H1 (cell line): ENCODE measurements around the gene CUBN. TPM values are rescaled to one million over a fixed set of nuclear protein-coding genes. Genes with fewer than 3 reads are reported as not detected.

ENCODE experiments used
- CTCF ChIA-PET: fragments of 300-600 bp; sonication (Branson Sonifier 250); formaldehyde crosslinking; loops from one replicate; lab custom pipeline; 2021; ENCODE audit not compliant: partially characterized antibody; lab: Charles Lee
- POLR2A ChIA-PET: fragments of 300-600 bp; sonication (Branson Sonifier 250); formaldehyde crosslinking; loops from one replicate; lab custom pipeline; 2021; ENCODE audit warnings: inconsistent platforms; ENCODE audit not compliant: partially characterized antibody; lab: Charles Lee
- DNase-seq, 2 experiments: peaks; one replicate each; pipeline versions ENCODE4 v3.0.0 to v3.0.0-alpha.2; 2010 to 2022; ENCODE audit warnings: low spot score in 2 of 2, low read depth in 1 of 2, mixed read lengths in 1 of 2
- FAIRE-seq: peaks from 2 replicates; lab custom pipeline; 2011; peaks lifted over from hg19 to GRCh38; lab: Jason Lieb, UNC
- H2AFZ ChIP-seq: 2 replicates; pipeline ENCODE4 v1.8.1; 2012; ENCODE audit warnings: low read length, inconsistent platforms
- H2AK5ac ChIP-seq: 2 replicates; pipeline ENCODE4 v1.6.1; 2013; ENCODE audit warnings: low read depth, low read length
- H2BK120ac ChIP-seq: replicated peaks from 2 replicates; pipeline ENCODE3; 2013; ENCODE audit warnings: low read depth, low read length, inconsistent platforms
- H2BK12ac ChIP-seq: 2 replicates; pipeline ENCODE4 v1.6.1; 2013; ENCODE audit warnings: low read depth, low read length
- H2BK15ac ChIP-seq: 2 replicates; pipeline ENCODE4 v1.6.1; 2013; ENCODE audit warnings: low read length
- H2BK20ac ChIP-seq: 2 replicates; pipeline ENCODE4 v1.6.1; 2013; ENCODE audit warnings: low read length
- H2BK5ac ChIP-seq: 2 replicates; pipeline ENCODE4 v1.6.1; 2013; ENCODE audit warnings: low read depth, low read length
- H3K14ac ChIP-seq: 2 replicates; pipeline ENCODE4 v1.6.1; 2013; ENCODE audit warnings: inconsistent platforms; ENCODE audit not compliant: insufficient read length
- H3K18ac ChIP-seq: 2 replicates; pipeline ENCODE4 v1.6.1; 2013; ENCODE audit warnings: low read length; ENCODE audit errors: extremely low read depth
- H3K23ac ChIP-seq: 2 replicates; pipeline ENCODE4 v1.6.1; 2013; ENCODE audit warnings: inconsistent platforms; ENCODE audit not compliant: insufficient read length
- H3K23me2 ChIP-seq: 2 replicates; pipeline ENCODE4 v1.6.1; 2013; ENCODE audit warnings: low read depth, low read length
- H3K27ac ChIP-seq: 2 replicates; pipeline ENCODE4 v1.6.1; 2011; ENCODE audit warnings: low read depth, low read length, inconsistent platforms
- H3K27me3 ChIP-seq, 4 experiments: replicated peaks in 1 of 4; 1 replicate in 1 of 4; 2 replicates in 3 of 4; pipeline versions ENCODE4 v1.6.1 to v1.8.1; 2011 to 2013; ENCODE audit warnings: low read length in 3 of 4, mild to moderate bottlenecking in 3 of 4, inconsistent platforms in 2 of 4, mixed read lengths in 2 of 4, moderate library complexity in 1 of 4; ENCODE audit not compliant: control insufficient read depth in 3 of 4, insufficient read depth in 3 of 4; ENCODE audit errors: extremely low read depth in 1 of 4
- H3K36me3 ChIP-seq, 4 experiments: 2 replicates each; pipeline versions ENCODE4 v1.6.1 to v1.8.1; 2011 to 2013; ENCODE audit warnings: mild to moderate bottlenecking in 4 of 4, low read length in 3 of 4, moderate library complexity in 2 of 4, control low read depth in 1 of 4, inconsistent platforms in 1 of 4; ENCODE audit not compliant: insufficient read depth in 4 of 4, control insufficient read depth in 2 of 4
- H3K4ac ChIP-seq: replicated peaks from 2 replicates; pipeline ENCODE3; 2013; ENCODE audit warnings: low read length, low read depth, mixed read lengths, inconsistent platforms; ENCODE audit not compliant: insufficient read length
- H3K4me1 ChIP-seq, 4 experiments: replicated peaks in 1 of 4; 1 replicate in 1 of 4; 2 replicates in 3 of 4; pipeline versions ENCODE4 v1.6.1 to v1.8.1; 2011 to 2013; ENCODE audit warnings: low read length in 3 of 4, inconsistent platforms in 2 of 4, mixed read lengths in 1 of 4; ENCODE audit not compliant: insufficient read depth in 4 of 4, control insufficient read depth in 3 of 4
- H3K4me2 ChIP-seq, 2 experiments: 2 replicates each; pipeline versions ENCODE4 v1.6.1 to v1.8.1; 2011 to 2013; ENCODE audit warnings: low read depth in 2 of 2, low read length in 2 of 2, control low read depth in 1 of 2, inconsistent platforms in 1 of 2, mild to moderate bottlenecking in 1 of 2; ENCODE audit not compliant: insufficient read depth in 1 of 2
- H3K4me3 ChIP-seq, 4 experiments: fragments of 200-600, 300-600 bp in 1 of 4; sonication (generic), shearing (Covaris generic), sonication (Bioruptor Twin) in 1 of 4; 2 replicates each; pipeline versions ENCODE4 v1.5.1 to v1.8.1; 2011 to 2016; ENCODE audit warnings: low read length in 4 of 4, low read depth in 3 of 4, control low read depth in 2 of 4, inconsistent platforms in 2 of 4, mild to moderate bottlenecking in 2 of 4, mixed read lengths in 1 of 4, moderate library complexity in 1 of 4; ENCODE audit not compliant: insufficient read depth in 2 of 4; ENCODE audit errors: extremely low read depth in 1 of 4
- H3K56ac ChIP-seq: replicated peaks from 2 replicates; pipeline ENCODE3; 2013; ENCODE audit warnings: low read depth, mild to moderate bottlenecking, mixed read lengths, low read length, inconsistent platforms; ENCODE audit not compliant: insufficient read length
- H3K79me1 ChIP-seq: 2 replicates; pipeline ENCODE4 v1.6.1; 2013; ENCODE audit warnings: low read depth, low read length, control low read depth
- H3K79me2 ChIP-seq, 2 experiments: 2 replicates each; pipeline versions ENCODE4 v1.6.1 to v1.8.1; 2012 to 2013; ENCODE audit warnings: low read length in 2 of 2, mild to moderate bottlenecking in 2 of 2, inconsistent platforms in 1 of 2; ENCODE audit not compliant: insufficient read depth in 2 of 2, control insufficient read depth in 1 of 2
- H3K9ac ChIP-seq, 4 experiments: replicated peaks in 1 of 4; 1 replicate in 1 of 4; 2 replicates in 3 of 4; pipeline versions ENCODE4 v1.6.1 to v1.8.1; 2011 to 2013; ENCODE audit warnings: low read depth in 3 of 4, low read length in 3 of 4, control low read depth in 2 of 4, mild to moderate bottlenecking in 2 of 4, moderate library complexity in 2 of 4, inconsistent platforms in 1 of 4; ENCODE audit errors: extremely low read depth in 1 of 4
- H3K9me3 ChIP-seq, 2 experiments: 2 replicates each; pipeline versions ENCODE4 v1.6.1 to v1.8.1; 2012 to 2013; ENCODE audit warnings: mild to moderate bottlenecking in 2 of 2, moderate library complexity in 2 of 2, control low read depth in 1 of 2, inconsistent platforms in 1 of 2, low read depth in 1 of 2, low read length in 1 of 2, mixed read lengths in 1 of 2; ENCODE audit not compliant: insufficient read depth in 2 of 2
- H4K20me1 ChIP-seq, 2 experiments: replicated peaks in 1 of 2; 2 replicates each; pipeline versions ENCODE3 to v1.8.1; 2011 to 2013; ENCODE audit warnings: inconsistent platforms in 2 of 2, low read length in 2 of 2, mild to moderate bottlenecking in 1 of 2; ENCODE audit not compliant: insufficient read depth in 2 of 2, control insufficient read depth in 1 of 2
- H4K5ac ChIP-seq: 2 replicates; pipeline ENCODE4 v1.6.1; 2013; ENCODE audit warnings: low read length, low read depth, mixed read lengths, inconsistent platforms; ENCODE audit not compliant: insufficient read length
- H4K8ac ChIP-seq: 2 replicates; pipeline ENCODE4 v1.8.0; 2013; ENCODE audit warnings: mild to moderate bottlenecking, moderate library complexity, low read length, inconsistent platforms; ENCODE audit not compliant: insufficient read depth; ENCODE audit errors: extremely low read depth
- H4K91ac ChIP-seq: replicated peaks from 2 replicates; pipeline ENCODE3; 2013; ENCODE audit warnings: low read length, mixed read lengths, inconsistent platforms; ENCODE audit not compliant: insufficient read length
- ASH2L ChIP-seq: fragments of 200-600, 300-600 bp; sonication (generic); IDR thresholded peaks from one replicate; pipeline ENCODE4 v1.7.1; 2017; ENCODE audit warnings: low read length
- HDAC2 ChIP-seq, 2 experiments: fragments of 300-600 bp in 1 of 2; sonication (generic) in 1 of 2; IDR thresholded peaks; 2 replicates each; pipeline ENCODE4 v1.6.1; 2011 to 2012; ENCODE audit warnings: low read depth in 2 of 2, low read length in 2 of 2, mild to moderate bottlenecking in 2 of 2, moderate library complexity in 2 of 2, borderline replicate concordance in 1 of 2, inconsistent platforms in 1 of 2
- TBP ChIP-seq: IDR thresholded peaks from 2 replicates; pipeline ENCODE4 v1.6.1; 2011; ENCODE audit warnings: low read depth, low read length, improper control_type of control experiment
- TEAD4 ChIP-seq: IDR thresholded peaks from 2 replicates; pipeline ENCODE4 v1.6.1; 2012; ENCODE audit warnings: low read depth, low read length, inconsistent platforms, mixed read lengths
- WGBS, 2 experiments: shearing (Covaris generic) in 1 of 2; methylation state at CpG; one replicate each; pipeline versions ENCODE4 v1.1.6 to v1.1.7; 2013 to 2015; ENCODE audit warnings: low lambda C conversion rate in 2 of 2, mixed read lengths in 2 of 2, inconsistent platforms in 1 of 2, low coverage in 1 of 2, missing lambda C conversion rate in 1 of 2; ENCODE audit not compliant: insufficient replicate concordance in 2 of 2, insufficient coverage in 1 of 2, insufficient read length in 1 of 2; ENCODE audit errors: extremely low coverage in 1 of 2, missing lambda C conversion rate in 1 of 2; 5-methylcytosine and 5-hydroxymethylcytosine counted together
- polyA plus RNA-seq, 7 experiments: library from polyadenylated mRNA; depleted of rRNA in 3 of 7; stranded (reverse) in 5 of 7; unstranded in 2 of 7; fragments of >200 nt in 5 of 7; fragments of 200-250 nt in 2 of 7; gene quantifications; 1 replicate in 5 of 7; 2 replicates in 1 of 7; 4 replicates in 1 of 7; pipeline versions ENCODE4 v1.2.1 to v1.2.3, GENCODE V29; 2011 to 2013; ENCODE audit warnings: missing spikeins in 2 of 7, mixed read lengths in 2 of 7
- total RNA-seq: library from RNA; stranded (reverse); fragmentation: NEBNext Ultra II Directional; extraction: Animal tissue kit (Norgen Biotek cat#: 25700); gene quantifications from 2 replicates; pipeline ENCODE4 v1.2.1, GENCODE V29; 2021

Gene CUBN
- total and polyA plus RNA-seq, 2 of the 8 experiments (the other 6 are each of a cell fraction or from before 2014, with no cell fraction given), result 0.04 to 0.08 TPM

DNA sequence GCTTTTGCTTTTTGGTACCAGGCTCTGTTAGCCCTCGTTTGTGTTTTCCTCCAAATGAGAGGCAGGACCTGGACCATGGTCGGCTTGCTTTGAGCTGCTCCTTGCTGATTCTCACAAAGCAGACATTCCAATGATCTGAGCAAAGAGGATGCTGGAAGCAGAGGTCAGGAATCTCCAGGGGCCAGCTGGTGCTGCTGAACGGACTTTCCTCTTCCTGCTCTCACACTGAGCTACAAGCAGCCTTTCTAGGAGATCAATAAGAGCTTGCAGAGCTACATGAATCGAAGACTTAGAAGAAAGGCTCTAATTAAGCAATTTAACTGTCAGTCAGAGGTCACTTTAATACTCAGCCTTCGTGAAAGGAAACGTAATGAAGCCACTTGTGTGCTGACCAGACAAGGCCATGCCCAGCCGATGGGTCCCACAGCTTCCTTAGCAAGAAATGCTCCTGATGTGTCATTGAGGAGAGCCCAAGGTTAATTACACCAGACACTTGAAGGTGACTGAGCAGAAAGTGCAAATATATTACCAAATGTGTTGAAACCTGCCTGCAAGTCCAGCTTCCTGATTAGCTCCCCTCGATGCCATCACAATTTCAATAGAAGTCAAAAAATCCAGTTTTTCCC, 161.1 kb downstream of the CUBN start:
- H3K23ac ChIP-seq, result no peak overlapping the region
- no peaks in the 10 kb centered on the region for H3K23me2 ChIP-seq
- WGBS, 2 experiments, result 64% methylated on average over 8 of the region's 8 CpGs; no CpG with 5 or more reads in 1 of the 2 experiments
- no peaks in the 10 kb centered on the region for H3K79me2 ChIP-seq
- H3K79me1 ChIP-seq, result no peaks in the 10 kb centered on the region
- no peak overlapping the region for H3K56ac ChIP-seq
- no peak overlapping the region for H3K18ac ChIP-seq
- no peaks in the 10 kb centered on the region for H3K36me3 ChIP-seq
- H2BK5ac ChIP-seq, result 0 out of 2 replicates have a peak overlapping the region, but pooled peaks have one; percentile 11
- H3K9ac ChIP-seq, result no peak overlapping the region
- DNase-seq (peak in 1 of 2 experiments; percentile 25), FAIRE-seq (no peak)
- H2BK120ac ChIP-seq, result no peak overlapping the region
- CTCF ChIA-PET, result interaction anchor here (0.7 to 2.0 kb wide), 8 partner anchors 10 to 288 kb away, joined by 3 to 8 read pairs (median 3); no protein-coding TSS in a partner anchor
- no peak overlapping the region for H4K5ac ChIP-seq
- H3K4ac ChIP-seq, result no peak overlapping the region
- no peak overlapping the region for H2AK5ac ChIP-seq
- H3K27me3 ChIP-seq, result no peaks in the 10 kb centered on the region
- peak overlapping the region; percentile 40; the same call in 1 of the 2 replicates for H2BK20ac ChIP-seq
- H3K4me1 ChIP-seq, result peaks cover 2 to 6% (median 4%) of the 10 kb centered on the region in 4 experiments; a peak in 3 of 7 replicates
- no peak overlapping the region for H4K8ac ChIP-seq
- no peaks in the 10 kb centered on the region for H3K9me3 ChIP-seq
- no peak overlapping the region for H3K4me3 ChIP-seq
- no peak overlapping the region for H2BK12ac ChIP-seq
- H3K14ac ChIP-seq, result no peak overlapping the region
- no peak overlapping the region for H3K27ac ChIP-seq
- H2AFZ ChIP-seq, result peak overlapping the region; percentile 88; the same call in 1 of the 2 replicates
- H2BK15ac ChIP-seq, result peak overlapping the region; percentile 65; the same call in 1 of the 2 replicates
- no peak overlapping the region for H4K91ac ChIP-seq
- POLR2A ChIA-PET, result interaction anchor here (0.6 to 0.9 kb wide), 2 partner anchors 13 to 621 kb away, joined by 3 to 4 read pairs; no protein-coding TSS in a partner anchor
- 0 out of 4 replicates have a peak, but pooled peaks of 1 of the 2 experiments have one; percentile 32 for TF ChIP-seq HDAC2 (IDR thresholded peaks at IDR 0.05; ENCODE audit: borderline replicate concordance in 1 of 2, low read depth in 2 of 2, low read length in 2 of 2)
- TF ChIP-seq TBP, result no peak
- 0 out of 2 replicates have a peak, but pooled peaks have one; percentile 44 for TF ChIP-seq TEAD4
- peak; percentile 11 for TF ChIP-seq ASH2L
- no peaks in the 10 kb centered on the region for H4K20me1 ChIP-seq
- H3K4me2 ChIP-seq, result no peak overlapping the region
